Measurements from ENCODE around the gene MBD3L2. TPM values are rescaled to one million over a fixed set of nuclear protein-coding genes. Genes with fewer than 3 reads are reported as not detected.

MBD3L2 gene
- total RNA-seq, 1 donor from 2014 or later = not detected

Other genes with a start within 250 kb of the MBD3L2 start
- gene ADGRE1, start 161.7 kb upstream of the MBD3L2 start, total RNA-seq = not detected in 2 replicates
- not detected in 2 replicates for gene MBD3L2B, start 27.9 kb upstream of the MBD3L2 start, total RNA-seq
- gene MBD3L5, start 18.7 kb upstream of the MBD3L2 start, total RNA-seq = not detected in 2 replicates
- gene MBD3L4, start 9.1 kb upstream of the MBD3L2 start, total RNA-seq = not detected in 2 replicates
- not detected in 2 replicates for gene MBD3L3, start 9.4 kb downstream of the MBD3L2 start, total RNA-seq
- gene ZNF557, start 20.4 kb downstream of the MBD3L2 start, total RNA-seq = 13.8 and 16.1 TPM in 2 replicates
- gene INSR, start 245.1 kb downstream of the MBD3L2 start, total RNA-seq = 14.2 and 30.7 TPM in 2 replicates

All from pulmonary artery endothelial cell (primary cell).